ENCODE results near the gene NLRC3. TPM values are rescaled to one million over a fixed set of nuclear protein-coding genes. Genes with fewer than 3 reads are reported as not detected.
"Not testable (repeated sequence)": the region's sequence is repeated elsewhere in the genome, so short reads cannot be mapped to it uniquely, and the experiment has no call there.

The NLRC3 gene
- total RNA-seq, 1 experiment from 2014 or later: 0.15 TPM

DNA sequence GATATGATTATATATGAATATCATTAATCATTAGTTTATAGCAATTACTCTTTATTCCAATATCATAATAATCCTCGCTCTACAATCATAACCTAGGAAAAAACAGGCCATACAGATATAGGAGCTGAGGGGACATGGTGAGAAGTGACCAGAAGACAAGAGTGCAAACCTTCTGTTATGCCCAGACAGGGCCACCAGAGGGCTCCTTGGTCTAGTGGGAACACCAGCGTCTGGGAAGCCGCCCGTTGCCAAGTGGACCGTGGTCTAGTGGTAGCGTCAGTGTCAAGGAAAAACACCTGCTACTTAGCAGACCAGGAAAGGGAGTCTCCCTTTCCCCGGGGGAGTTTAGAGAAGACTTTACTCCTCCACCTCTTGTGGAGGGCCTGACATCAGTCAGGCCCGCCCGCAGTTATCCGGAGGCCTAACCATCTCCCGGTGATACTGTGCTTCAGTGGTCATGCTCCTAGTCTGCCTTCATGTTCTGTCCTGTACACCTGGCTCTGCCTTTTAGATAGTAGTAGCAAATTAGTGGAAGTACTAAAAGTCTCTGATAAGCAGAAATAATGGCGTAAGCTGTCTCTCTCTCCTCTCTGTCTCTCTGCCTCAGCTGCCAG, 49.9 kb downstream of the NLRC3 start:
- BruUV-seq (replicated peaks); H3K27me3 ChIP-seq (ENCODE audit: insufficient read depth, low read length); H3K9me2 ChIP-seq (ENCODE audit: insufficient read depth); RAD21 ChIA-PET (ENCODE audit: low non-redundant PET in 1 of 2, low total read pairs in 2 of 2, uncharacterized antibody in 2 of 2, unreplicated experiment in 2 of 2); intact Hi-C loops (cut with micrococcal nuclease); H4K20me1 ChIP-seq (ENCODE audit: insufficient read depth); H3K79me2 ChIP-seq (ENCODE audit: insufficient read depth, low read length); ATAC-seq; H2AFZ ChIP-seq (ENCODE audit: low read depth, low read length, poor library complexity, severe bottlenecking); H3K4me2 ChIP-seq (ENCODE audit: low read length); H3K9ac ChIP-seq (ENCODE audit: low read length); CTCF ChIA-PET; H3K4me1 ChIP-seq (ENCODE audit: control insufficient read depth in 1 of 2, insufficient read depth in 2 of 2, low read length in 2 of 2); H3K9me3 ChIP-seq (ENCODE audit: control insufficient read depth in 1 of 2, insufficient read depth in 1 of 2, low read depth in 1 of 2, low read length in 2 of 2); H3K4me3 ChIP-seq (replicated peaks in 1 of 2; ENCODE audit: low read depth in 1 of 2, low read length in 2 of 2); H3K27ac ChIP-seq (ENCODE audit: low read depth, low read length); POLR2A ChIA-PET: not testable (repeated sequence)
- TF ChIP-seq RAD21 (IDR thresholded peaks at IDR 0.05; ENCODE audit: low read depth): peak; percentile 72
- TF ChIP-seq, protein P1, sequence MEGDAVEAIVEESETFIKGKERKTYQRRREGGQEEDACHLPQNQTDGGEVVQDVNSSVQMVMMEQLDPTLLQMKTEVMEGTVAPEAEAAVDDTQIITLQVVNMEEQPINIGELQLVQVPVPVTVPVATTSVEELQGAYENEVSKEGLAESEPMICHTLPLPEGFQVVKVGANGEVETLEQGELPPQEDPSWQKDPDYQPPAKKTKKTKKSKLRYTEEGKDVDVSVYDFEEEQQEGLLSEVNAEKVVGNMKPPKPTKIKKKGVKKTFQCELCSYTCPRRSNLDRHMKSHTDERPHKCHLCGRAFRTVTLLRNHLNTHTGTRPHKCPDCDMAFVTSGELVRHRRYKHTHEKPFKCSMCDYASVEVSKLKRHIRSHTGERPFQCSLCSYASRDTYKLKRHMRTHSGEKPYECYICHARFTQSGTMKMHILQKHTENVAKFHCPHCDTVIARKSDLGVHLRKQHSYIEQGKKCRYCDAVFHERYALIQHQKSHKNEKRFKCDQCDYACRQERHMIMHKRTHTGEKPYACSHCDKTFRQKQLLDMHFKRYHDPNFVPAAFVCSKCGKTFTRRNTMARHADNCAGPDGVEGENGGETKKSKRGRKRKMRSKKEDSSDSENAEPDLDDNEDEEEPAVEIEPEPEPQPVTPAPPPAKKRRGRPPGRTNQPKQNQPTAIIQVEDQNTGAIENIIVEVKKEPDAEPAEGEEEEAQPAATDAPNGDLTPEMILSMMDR (IDR thresholded peaks at IDR 0.05 in 2 of 3, conservative IDR thresholded peaks at IDR 0.05 in 1 of 3; ENCODE audit: borderline replicate concordance in 1 of 3, insufficient read depth in 1 of 3, low read depth in 2 of 3, low read length in 2 of 3): peak; percentile 33 to 62 (median 56); a peak in 5 of 6 replicates
- DNase-seq (ENCODE audit: low read depth, low spot score): peak; percentile 23
- H3K36me3 ChIP-seq (ENCODE audit: control insufficient read depth in 1 of 2, insufficient read depth in 2 of 2, low read length in 2 of 2): peaks cover 10 to 29% of the 10 kb centered on the region in 2 experiments

GRCh38 chr16:3525951-3526350, 51.3 kb downstream of the NLRC3 start:
- Histone ChIP-seq H2AFZ (ENCODE audit: low read depth, low read length, poor library complexity, severe bottlenecking) (no peak overlapping the region), H3K9me2 (ENCODE audit: insufficient read depth) (no peaks in the 10 kb centered on the region), H3K27me3 (ENCODE audit: insufficient read depth, low read length) (no peaks in the 10 kb centered on the region), H3K79me2 (ENCODE audit: insufficient read depth, low read length) (no peaks in the 10 kb centered on the region), H3K9me3 (ENCODE audit: control insufficient read depth in 1 of 2, insufficient read depth in 1 of 2, low read depth in 1 of 2, low read length in 2 of 2) (no peaks in the 10 kb centered on the region), H3K27ac (ENCODE audit: low read depth, low read length) (no peak overlapping the region), H3K36me3 (ENCODE audit: control insufficient read depth in 1 of 2, insufficient read depth in 2 of 2, low read length in 2 of 2) (peaks cover 10 to 26% of the 10 kb centered on the region in 2 experiments), H3K4me2 (ENCODE audit: low read length) (no peak overlapping the region), H3K9ac (ENCODE audit: low read length) (no peak overlapping the region), H3K4me1 (ENCODE audit: control insufficient read depth in 1 of 2, insufficient read depth in 2 of 2, low read length in 2 of 2) (no peaks in the 10 kb centered on the region), H3K4me3 (replicated peaks in 1 of 2; ENCODE audit: low read depth in 1 of 2, low read length in 2 of 2) (no peak overlapping the region), H4K20me1 (ENCODE audit: insufficient read depth) (no peaks in the 10 kb centered on the region)
- ChIA-PET RAD21 (ENCODE audit: low non-redundant PET in 1 of 2, low total read pairs in 2 of 2, uncharacterized antibody in 2 of 2, unreplicated experiment in 2 of 2) (no interaction called here), CTCF (no interaction called here), POLR2A (no interaction called here)
- TF ChIP-seq CBX3 (IDR thresholded peaks at IDR 0.05; ENCODE audit: low read depth) (no peak), EGR1 (IDR thresholded peaks at IDR 0.05; ENCODE audit: low read depth) (no peak), TCF7L2 (IDR thresholded peaks at IDR 0.05; ENCODE audit: borderline replicate concordance, extremely low read depth, insufficient read depth, insufficient read length) (no peak)
- TF ChIP-seq, protein P1 (IDR thresholded peaks at IDR 0.05 in 2 of 3, conservative IDR thresholded peaks at IDR 0.05 in 1 of 3; ENCODE audit: borderline replicate concordance in 1 of 3, insufficient read depth in 1 of 3, low read depth in 2 of 3, low read length in 2 of 3): no peak
- TF ChIP-seq, protein P2, sequence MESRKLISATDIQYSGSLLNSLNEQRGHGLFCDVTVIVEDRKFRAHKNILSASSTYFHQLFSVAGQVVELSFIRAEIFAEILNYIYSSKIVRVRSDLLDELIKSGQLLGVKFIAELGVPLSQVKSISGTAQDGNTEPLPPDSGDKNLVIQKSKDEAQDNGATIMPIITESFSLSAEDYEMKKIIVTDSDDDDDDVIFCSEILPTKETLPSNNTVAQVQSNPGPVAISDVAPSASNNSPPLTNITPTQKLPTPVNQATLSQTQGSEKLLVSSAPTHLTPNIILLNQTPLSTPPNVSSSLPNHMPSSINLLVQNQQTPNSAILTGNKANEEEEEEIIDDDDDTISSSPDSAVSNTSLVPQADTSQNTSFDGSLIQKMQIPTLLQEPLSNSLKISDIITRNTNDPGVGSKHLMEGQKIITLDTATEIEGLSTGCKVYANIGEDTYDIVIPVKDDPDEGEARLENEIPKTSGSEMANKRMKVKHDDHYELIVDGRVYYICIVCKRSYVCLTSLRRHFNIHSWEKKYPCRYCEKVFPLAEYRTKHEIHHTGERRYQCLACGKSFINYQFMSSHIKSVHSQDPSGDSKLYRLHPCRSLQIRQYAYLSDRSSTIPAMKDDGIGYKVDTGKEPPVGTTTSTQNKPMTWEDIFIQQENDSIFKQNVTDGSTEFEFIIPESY (IDR thresholded peaks at IDR 0.05; ENCODE audit: extremely low read depth, insufficient replicate concordance, low read length): no peak
- TF ChIP-seq, protein P3, sequence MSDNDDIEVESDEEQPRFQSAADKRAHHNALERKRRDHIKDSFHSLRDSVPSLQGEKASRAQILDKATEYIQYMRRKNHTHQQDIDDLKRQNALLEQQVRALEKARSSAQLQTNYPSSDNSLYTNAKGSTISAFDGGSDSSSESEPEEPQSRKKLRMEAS (IDR thresholded peaks at IDR 0.05): no peak
- ATAC-seq (no peak), DNase-seq (ENCODE audit: low read depth, low spot score) (no peak)
- intact Hi-C loops (cut with micrococcal nuclease): no loop called here
- BruUV-seq (replicated peaks): no TSS peak
